SK-N-MC (cell line): ENCODE measurements around the gene EPB41L1.

ENCODE experiments used
- DNase-seq: peaks from one replicate; pipeline ENCODE4 v3.0.0-alpha.2; 2011; ENCODE audit warnings: low read depth, low spot score
- H3K27ac ChIP-seq: fragments of 200-600 bp; sonication (generic); 2 replicates; pipeline ENCODE4 v1.5.1; 2016; ENCODE audit warnings: mixed run types
- H3K36me3 ChIP-seq: fragments of 200-600 bp; sonication (generic); 2 replicates; pipeline ENCODE4 v1.6.1; 2017; ENCODE audit warnings: antibody characterized with exemption, low read length, mixed read lengths; ENCODE audit not compliant: insufficient read depth
- H3K4me3 ChIP-seq: fragments of 200-600 bp; sonication (generic); 2 replicates; pipeline ENCODE4 v1.5.1; 2016
- H3K9ac ChIP-seq: fragments of 200-600 bp; sonication (generic); 2 replicates; pipeline ENCODE4 v1.8.0; 2017; ENCODE audit warnings: mixed run types, mixed read lengths; ENCODE audit not compliant: insufficient read length
- H3K9me3 ChIP-seq: fragments of 200-600 bp; sonication (generic); 2 replicates; pipeline ENCODE4 v1.6.1; 2017; ENCODE audit warnings: low read depth, mild to moderate bottlenecking, antibody characterized with exemption, low read length, moderate library complexity, mixed read lengths
- EZH2 ChIP-seq: fragments of 200-600 bp; sonication (generic); IDR thresholded peaks from one replicate; pipeline ENCODE4 v1.6.1; 2017; ENCODE audit warnings: antibody characterized with exemption
- FOXP2 ChIP-seq: optimal IDR thresholded peaks from 2 replicates; pipeline ENCODE3; 2011; ENCODE audit warnings: mild to moderate bottlenecking, moderate library complexity; ENCODE audit not compliant: insufficient read depth; ENCODE audit errors: extremely low read length, control extremely low read depth
- POLR2AphosphoS5 ChIP-seq: IDR thresholded peaks from 2 replicates; pipeline ENCODE4 v1.6.1; 2012; ENCODE audit warnings: mild to moderate bottlenecking, low read depth, low read length, borderline replicate concordance

The EPB41L1 gene

DNA sequence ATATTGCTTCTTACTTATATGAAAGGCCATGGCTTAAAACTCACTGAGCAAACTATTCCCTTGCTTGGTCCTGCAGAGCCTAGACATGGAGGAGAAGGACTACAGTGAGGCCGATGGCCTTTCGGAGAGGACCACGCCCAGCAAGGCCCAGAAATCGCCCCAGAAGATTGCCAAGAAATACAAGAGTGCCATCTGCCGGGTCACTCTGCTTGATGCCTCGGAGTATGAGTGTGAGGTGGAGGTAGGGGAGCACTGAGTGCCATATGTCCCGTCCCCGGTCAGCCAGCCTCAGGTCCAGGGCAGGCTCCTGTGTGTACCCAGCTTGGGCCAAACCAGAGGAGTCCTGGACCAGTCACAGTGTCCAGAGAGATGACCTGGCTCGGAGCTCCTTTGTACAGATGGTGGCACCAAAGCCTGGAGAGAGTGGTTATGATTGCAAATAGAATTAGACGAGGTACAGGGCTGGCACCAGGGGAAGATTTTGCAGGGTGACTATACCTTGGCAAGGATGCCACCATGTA is 21.0 kb downstream of the EPB41L1 start:
- Histone ChIP-seq H3K9me3 (no peaks in the 10 kb centered on the region), H3K27ac (no peak overlapping the region), H3K9ac (no peak overlapping the region), H3K4me3 (no peak overlapping the region), H3K36me3 (no peaks in the 10 kb centered on the region)
- no peak for TF ChIP-seq POLR2AphosphoS5
- no peak for TF ChIP-seq FOXP2
- no peak for TF ChIP-seq EZH2
- no peak for DNase-seq

DNA sequence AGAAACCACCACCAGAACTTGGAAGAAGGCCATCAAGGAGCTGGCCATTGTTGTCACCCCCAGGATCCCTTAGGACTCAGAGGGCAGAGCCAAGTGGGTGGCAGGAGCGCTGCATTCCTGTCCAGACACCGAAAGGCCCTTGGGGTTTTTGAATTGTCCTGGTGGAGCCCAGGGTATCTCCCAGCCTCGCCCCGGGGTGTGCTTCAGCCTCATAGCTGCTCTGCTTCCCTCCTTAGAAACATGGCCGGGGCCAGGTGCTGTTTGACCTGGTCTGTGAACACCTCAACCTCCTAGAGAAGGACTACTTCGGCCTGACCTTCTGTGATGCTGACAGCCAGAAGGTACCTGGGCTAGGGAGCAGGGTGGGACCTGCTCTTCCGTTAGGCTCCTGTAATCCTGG is 23.2 kb downstream of the EPB41L1 start:
- TF ChIP-seq EZH2 (no peak), POLR2AphosphoS5 (no peak), FOXP2 (no peak)
- H3K4me3 ChIP-seq, result no peak overlapping the region
- H3K36me3 ChIP-seq, result no peaks in the 10 kb centered on the region
- H3K9me3 ChIP-seq, result no peaks in the 10 kb centered on the region
- DNase-seq, result no peak
- H3K27ac ChIP-seq, result no peak overlapping the region
- H3K9ac ChIP-seq, result no peak overlapping the region

GRCh38 chr20:36179170-36179945 is 24.8 kb downstream of the EPB41L1 start:
- no peak overlapping the region for H3K9ac ChIP-seq
- no peak overlapping the region for H3K27ac ChIP-seq
- no peak overlapping the region for H3K4me3 ChIP-seq
- no peaks in the 10 kb centered on the region for H3K36me3 ChIP-seq
- no peak for DNase-seq
- H3K9me3 ChIP-seq, result no peaks in the 10 kb centered on the region
- no peak for TF ChIP-seq POLR2AphosphoS5
- TF ChIP-seq EZH2, result no peak
- TF ChIP-seq FOXP2, result no peak

- no peak for DNase-seq
- H3K36me3 ChIP-seq, result no peaks in the 10 kb centered on the region
- H3K4me3 ChIP-seq, result no peak overlapping the region
- no peak overlapping the region for H3K9ac ChIP-seq
- H3K27ac ChIP-seq, result no peak overlapping the region
- TF ChIP-seq EZH2, result no peak
- no peak for TF ChIP-seq POLR2AphosphoS5
- no peak for TF ChIP-seq FOXP2
- H3K9me3 ChIP-seq, result no peaks in the 10 kb centered on the region
These were observed 25.8 kb downstream of the EPB41L1 start for GRCh38 chr20:36180323-36180722.

GRCh38 chr20:36181934-36182603 is 27.5 kb downstream of the EPB41L1 start:
- no peak overlapping the region for H3K4me3 ChIP-seq
- no peak overlapping the region for H3K27ac ChIP-seq
- no peak overlapping the region for H3K9ac ChIP-seq
- no peaks in the 10 kb centered on the region for H3K36me3 ChIP-seq
- DNase-seq, result no peak
- H3K9me3 ChIP-seq, result no peaks in the 10 kb centered on the region
- no peak for TF ChIP-seq FOXP2
- no peak for TF ChIP-seq POLR2AphosphoS5
- TF ChIP-seq EZH2, result no peak

- Histone ChIP-seq H3K9ac (no peak overlapping the region), H3K36me3 (no peaks in the 10 kb centered on the region), H3K9me3 (no peaks in the 10 kb centered on the region), H3K27ac (no peak overlapping the region), H3K4me3 (no peak overlapping the region)
- DNase-seq, result no peak
- TF ChIP-seq POLR2AphosphoS5 (no peak), EZH2 (no peak), FOXP2 (no peak)
These were observed 28.1 kb downstream of the EPB41L1 start for GRCh38 chr20:36182604-36183154.

DNA sequence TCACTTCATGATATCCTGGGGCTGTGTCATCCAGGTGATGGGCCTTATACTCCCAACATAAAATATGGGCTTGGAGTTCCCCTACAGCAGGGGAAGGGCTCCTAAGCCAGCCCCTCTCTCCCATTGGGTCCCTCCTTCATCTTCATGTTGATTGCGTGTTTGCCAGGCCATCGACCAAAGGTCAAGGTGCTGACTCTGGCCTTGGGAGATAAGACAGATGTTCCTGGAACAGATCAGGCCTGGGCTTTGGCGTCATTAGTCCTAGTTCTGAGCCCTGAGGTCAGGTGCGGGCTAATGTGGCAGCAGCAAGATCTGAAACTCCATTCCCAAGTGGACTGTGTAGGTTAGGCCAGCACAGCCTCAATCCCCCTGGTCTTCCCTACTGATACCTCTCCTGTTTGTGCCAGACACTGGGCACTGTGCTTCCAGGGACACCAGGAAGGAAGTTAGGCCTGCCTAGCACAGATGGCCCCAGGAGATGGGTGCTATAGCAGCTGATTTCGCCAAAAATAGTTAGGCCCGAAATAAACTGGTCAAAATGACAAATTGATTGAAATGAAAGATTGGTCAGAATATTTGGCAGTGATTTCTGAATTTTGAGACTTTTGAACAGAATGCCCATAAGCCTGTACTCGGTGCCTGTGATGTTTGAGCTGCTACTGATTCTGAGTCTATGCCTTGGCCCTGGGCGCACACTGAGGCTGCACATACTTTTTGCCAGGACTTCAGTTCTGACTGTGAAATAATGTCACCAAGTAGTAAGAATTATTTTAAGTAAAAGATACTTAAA is 28.8 kb downstream of the EPB41L1 start:
- H3K4me3 ChIP-seq, result no peak overlapping the region
- H3K36me3 ChIP-seq, result no peaks in the 10 kb centered on the region
- H3K9me3 ChIP-seq, result no peaks in the 10 kb centered on the region
- no peak for TF ChIP-seq FOXP2
- no peak for TF ChIP-seq POLR2AphosphoS5
- no peak for TF ChIP-seq EZH2
- no peak overlapping the region for H3K9ac ChIP-seq
- no peak for DNase-seq
- H3K27ac ChIP-seq, result no peak overlapping the region
